ENCODE results near the gene PPP1R1C.

PPP1R1C gene

DNA sequence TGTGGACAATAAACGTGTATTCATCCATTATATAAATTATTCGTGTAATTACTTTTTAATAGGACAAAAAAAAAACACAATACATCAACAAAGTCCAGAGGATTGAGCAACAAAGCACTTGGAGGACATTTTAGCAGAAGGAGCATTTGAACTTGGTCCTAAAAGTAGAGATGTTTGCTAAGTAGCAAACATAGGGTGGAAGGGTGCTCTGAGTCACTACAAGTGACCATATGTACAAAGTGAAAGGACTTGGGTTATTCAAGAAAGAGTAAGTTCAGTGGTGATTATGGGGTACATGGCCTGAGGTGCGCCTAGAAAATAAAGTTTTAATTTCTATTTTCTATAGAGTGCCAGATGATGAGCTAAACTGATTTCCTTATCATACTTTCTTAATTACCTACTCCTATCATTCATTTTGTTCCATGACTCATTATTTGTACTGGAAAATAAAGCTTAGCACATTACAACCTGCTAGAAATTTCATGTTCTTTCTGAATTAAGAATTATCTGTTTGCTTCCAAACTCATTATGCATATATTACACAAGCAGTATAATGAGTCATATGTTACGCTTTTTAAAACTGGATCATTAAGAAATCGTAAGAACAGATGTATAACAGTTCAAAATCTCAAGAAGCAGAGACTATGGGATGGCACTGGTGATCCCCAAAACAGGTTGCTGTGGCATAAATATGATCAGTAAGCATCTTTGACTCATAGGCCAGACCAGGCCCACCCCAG is 13.1 kb upstream of the PPP1R1C start:
- DNase-seq, result no peak

DNA sequence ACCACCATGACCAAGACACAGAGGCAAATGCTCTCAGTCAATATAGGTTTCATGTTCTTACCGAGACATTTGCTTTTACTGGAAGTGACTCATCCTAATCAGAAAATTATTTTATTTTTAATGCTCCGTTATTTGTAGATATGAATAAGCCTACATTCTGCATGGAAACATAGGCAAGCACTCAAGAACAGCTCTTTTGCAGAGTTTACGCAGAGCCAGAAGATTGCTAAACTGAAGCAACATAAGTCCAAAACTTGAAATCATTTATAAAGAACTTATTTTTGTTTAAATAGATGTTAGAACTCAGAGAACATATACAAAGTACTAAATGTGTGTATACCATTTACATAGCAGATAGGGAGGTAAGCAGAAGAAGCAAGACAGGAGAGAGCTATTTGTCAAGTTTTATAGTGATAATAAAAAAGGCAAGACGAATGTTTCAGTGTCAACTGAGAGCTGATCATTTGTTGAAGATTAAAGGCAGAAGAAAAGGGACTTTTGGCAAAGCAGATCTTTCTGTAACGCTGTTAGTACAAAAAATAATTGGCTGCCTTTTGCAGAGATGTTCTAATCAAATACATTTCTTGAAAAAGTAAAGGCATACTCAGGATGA is 12.4 kb upstream of the PPP1R1C start:
- no peak for DNase-seq

DNA sequence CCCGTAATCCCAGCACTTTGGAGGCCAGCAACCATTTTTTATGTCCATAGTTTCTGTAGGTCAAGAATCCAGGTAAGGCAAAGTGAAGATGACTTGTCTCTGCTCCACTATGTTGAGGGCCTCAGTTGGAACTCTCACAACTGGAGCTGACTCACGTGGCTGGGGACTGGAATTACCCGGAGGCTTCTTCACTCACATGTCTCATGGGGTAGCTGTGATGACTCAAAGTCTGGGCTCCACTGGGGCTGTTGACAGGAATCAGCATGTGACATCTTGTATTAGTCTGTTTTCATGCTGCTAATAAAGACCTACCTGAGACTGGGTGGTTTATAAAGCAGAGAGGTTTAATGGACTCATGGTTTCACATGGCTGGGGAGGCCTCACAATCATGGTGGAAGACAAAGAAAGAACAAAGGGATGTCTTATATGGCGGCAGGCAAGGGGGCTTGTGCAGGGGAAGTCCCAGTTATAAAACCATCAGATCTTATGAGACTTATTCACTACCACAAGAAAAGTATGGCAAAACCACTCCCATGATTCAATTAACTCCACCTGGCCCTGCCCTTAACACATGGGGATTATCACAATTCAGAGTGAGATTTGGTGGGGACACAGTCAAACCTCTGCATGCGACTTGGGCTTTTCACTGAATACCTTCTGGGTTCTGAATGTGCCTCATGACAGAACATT is 7.8 kb upstream of the PPP1R1C start:
- no peak for DNase-seq

DNA sequence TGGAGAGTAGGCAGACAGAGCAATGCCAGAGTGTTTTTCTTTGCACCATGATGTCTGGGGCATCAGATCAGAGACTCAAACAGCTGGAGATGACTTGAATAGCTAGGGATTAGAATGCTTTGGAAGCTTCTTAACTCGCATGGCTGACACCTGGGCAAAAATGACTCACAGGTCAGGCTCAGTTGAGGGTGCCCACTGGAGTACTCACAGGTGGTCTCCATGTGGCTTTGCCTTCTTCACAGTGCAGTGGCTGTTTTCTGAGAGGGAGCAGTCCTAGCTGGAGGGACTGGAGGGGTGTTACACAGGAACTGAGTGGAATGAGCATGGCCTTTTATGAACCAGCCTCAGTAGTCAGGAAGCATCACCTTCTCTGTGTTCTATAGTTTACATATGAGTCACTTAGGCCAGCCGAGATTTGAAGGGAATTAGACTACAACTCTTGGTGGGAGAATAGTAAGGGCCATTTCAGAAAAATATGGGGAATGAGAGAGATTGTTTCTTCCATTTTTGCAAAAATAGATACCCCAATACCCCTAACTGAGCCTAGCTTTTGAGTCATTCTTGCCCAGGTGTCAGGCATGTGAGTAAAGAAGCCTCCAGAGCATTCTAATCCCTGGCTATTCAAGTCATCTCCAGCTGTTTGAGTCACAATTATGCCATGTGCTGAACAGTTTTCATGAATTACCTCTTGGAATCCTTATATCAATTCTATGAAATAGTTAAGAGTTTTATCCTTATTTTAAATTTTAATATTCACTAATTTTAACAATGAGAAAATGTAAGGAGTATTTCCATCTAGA is 7.1 kb upstream of the PPP1R1C start:
- DNase-seq, result no peak

DNA sequence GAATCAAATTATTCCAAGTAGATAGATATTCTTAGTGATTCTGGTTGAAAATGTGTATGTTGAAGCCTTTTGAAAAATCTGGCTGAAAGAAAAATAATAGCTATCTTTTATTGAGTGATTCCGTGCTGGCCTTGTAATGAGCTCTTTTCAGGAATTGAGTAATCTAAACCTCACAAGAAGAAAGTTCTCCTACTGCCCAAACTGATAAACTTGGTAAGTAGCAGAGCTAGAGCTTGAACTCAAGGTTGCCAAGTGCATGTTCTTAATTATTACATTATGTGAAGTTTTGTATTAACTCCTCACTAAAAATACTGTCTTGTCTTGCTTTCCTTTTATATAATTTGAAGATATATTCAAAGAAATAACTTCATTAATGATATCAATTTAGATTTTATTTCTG is 1.6 kb upstream of the PPP1R1C start:
- DNase-seq, result no peak

DNA sequence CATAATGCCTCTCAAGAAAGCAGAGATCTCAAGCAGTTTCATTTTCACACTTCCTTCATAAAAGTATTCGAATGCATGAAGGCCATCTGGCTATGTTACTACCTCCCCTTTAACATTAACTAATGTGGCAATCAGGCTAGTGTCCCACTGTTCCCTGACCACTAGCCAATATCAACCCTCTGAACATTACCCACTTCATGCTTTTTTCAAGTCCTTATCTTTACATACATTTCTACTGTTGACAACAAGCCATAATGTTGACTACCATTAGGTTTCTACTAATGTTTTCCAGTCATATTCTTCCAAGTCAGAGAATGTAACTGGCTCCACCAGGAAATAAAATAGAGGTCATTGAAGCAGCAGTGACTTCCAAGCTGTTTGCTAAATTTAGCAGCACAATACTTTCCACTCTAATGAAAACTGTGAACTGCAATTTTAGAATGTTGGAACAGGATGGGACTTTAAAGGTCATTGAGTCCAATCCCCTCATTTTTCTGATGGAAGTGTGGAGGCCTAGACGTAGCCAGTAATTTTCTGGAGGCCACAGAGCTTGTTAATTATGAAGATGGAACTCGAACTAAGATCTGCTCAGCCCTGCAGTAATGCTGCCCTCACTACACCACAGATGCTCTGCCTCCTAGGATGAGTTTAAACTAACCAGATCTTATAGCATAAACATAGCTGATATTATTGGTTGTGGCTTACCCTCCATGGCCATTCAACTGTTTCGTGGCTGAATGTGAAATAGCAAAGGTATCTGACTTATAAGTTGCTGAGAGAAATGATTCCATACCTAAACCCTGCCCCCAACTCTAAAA is 630 bp upstream of the PPP1R1C start:
- DNase-seq, result no peak

DNA sequence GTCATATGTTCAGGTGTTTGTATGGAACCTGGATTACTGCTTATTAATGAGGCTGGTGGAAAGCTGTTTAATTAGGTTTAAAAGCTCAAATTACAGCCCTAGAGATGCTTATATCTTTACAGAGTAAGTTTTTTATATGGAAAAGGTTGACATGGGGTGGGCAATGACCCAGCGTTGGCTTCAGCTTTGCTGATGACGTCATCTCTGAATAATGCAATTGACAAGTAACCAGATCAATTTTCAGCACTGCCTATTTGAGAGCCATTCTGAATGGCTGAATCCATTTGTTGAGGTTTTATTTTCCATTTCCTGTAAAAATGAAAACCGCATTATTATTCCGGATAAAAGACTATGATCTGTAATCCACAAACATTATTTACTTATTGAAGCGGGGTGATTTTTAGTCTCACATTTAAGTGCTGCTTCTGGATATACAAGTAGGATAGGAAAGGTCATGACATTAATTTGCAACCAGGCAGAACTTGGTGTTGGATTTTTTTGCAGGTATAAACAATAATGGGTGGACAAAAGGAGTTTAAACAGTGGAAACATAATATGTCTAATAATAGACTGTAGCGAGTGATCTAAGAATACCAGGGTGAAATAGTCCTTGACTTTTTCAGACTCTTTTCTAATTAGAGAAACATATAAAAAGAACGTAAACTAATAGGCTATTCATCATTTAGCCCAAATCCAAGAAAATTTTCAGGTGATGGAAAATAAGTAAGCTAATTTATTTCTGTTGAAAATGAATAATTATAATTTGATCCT is 2.7 kb downstream of the PPP1R1C start:
- DNase-seq, result no peak

DNA sequence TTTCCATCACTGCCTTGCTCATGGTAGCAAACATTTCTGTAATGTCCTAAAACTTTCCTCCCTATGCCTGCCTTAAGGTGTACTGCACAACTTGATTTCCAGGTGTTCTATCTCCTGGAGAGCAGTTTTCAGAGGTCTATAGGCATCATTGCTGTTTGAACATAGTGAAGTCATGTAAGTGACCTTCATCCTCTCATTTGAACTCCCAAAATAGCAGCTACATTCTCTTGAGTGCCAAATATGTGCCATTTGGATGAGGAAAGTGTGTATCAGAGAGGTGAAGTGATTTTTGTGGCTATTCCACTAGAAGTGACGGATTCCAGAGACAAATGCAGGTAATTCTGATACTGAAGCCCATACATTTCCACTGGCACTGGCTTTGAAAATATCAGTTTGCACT is 3.4 kb downstream of the PPP1R1C start:
- DNase-seq, result no peak

DNA sequence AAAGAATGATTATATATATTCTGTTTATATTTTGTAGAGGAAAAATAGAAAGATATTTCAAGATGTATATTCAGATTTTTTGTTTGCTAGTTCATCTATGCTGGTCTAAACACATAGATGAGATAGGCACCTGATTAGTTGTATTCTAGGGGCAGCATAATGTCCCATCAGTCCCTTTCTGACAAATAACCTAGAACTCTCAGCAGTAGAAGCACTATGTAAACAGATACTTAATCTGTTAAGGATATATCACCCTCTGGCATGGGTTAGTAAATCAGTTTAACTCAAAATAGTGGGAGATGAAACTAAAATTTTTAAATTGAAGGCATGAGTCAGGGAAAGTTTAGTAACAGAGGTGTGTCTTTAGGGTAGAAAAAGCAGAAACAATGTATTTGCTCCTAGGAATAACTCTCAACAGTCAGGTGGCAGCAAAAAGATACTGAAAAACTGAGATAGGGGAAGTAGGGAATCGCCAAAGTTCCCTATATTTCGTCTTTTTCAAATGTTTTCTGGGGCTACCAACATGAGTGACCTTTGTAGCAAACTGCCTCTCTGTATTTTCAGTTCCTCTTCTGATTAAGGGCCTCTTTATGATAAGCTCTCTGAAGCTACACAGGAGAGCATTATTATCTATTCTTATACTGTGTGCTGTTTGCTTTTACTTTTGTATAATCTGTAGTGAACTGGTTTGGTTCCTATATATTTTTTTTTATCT is 5.7 kb downstream of the PPP1R1C start:
- DNase-seq, result no peak

DNA sequence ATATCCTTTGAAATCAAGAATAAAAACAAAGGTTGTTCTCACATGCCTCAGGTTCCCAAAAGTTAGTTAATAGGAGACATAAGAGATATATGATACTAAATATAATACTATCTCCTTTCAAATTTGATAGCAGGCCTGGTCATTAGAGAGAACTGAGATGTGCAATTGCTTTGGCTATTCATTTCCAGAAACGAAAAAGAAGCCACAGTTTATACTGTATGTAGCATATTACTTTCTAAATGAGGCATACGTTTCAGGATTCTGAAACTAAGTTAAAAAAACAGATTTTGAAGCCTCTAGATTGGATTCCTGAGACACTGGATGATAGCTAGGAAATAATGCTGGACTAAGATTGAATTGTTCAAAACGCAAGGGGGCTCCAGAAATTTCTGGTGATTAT is 7.1 kb downstream of the PPP1R1C start:
- DNase-seq, result no peak

DNA sequence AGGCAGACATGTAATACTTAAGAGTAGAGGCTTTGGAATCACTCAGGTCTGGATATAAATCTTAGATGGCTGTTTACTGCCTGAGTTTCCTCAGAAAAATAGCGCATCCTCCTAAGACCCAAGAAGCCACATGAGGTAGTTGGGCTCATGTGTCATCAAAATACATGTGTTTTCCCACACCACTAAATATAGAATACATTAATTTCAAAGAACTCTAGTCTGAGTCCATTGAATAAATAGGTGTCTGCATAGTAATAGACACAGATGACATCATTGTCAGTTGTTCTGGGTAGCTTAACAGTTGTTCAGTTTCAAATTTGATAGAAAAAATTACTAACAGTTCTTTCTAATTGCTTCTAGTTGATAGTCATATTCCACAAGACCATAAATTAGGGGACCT is 9.6 kb downstream of the PPP1R1C start:
- no peak for DNase-seq

DNA sequence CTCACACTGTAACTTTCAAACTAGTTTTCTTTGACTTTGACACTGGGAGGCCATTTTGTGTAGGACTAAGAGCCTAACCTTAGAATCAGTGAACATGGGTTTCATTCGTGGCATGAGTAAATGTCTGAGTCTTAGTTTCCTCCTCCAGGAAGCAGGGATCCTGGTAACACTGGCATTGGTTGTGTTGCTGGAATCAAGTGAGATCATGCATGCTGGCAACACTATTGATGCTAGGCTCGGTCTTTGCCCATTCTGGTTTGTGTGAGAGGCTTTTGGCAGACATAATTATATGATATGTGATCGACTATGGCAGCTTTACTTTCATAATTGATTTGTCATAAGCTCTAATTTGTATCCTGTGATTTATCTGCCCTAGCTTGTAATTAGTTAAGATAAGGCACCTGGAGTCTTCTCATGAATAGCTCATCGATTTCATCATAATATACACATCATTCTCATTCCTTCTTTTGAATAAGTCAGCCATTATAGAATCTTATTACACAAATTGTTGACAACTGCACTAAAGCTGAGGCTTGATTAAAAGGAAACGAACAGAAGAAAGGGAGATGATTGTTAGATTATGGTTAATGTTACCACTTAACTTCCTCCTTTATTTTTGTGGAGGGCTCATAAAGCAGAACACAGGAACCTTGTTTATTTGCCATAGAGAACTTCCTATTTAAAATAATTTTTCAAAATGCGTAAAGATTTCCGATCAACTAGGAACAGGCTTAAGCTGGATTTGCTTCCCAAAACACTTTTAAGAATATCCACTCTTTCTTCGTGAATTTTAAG is 12.6 kb downstream of the PPP1R1C start:
- DNase-seq, result no peak

DNA sequence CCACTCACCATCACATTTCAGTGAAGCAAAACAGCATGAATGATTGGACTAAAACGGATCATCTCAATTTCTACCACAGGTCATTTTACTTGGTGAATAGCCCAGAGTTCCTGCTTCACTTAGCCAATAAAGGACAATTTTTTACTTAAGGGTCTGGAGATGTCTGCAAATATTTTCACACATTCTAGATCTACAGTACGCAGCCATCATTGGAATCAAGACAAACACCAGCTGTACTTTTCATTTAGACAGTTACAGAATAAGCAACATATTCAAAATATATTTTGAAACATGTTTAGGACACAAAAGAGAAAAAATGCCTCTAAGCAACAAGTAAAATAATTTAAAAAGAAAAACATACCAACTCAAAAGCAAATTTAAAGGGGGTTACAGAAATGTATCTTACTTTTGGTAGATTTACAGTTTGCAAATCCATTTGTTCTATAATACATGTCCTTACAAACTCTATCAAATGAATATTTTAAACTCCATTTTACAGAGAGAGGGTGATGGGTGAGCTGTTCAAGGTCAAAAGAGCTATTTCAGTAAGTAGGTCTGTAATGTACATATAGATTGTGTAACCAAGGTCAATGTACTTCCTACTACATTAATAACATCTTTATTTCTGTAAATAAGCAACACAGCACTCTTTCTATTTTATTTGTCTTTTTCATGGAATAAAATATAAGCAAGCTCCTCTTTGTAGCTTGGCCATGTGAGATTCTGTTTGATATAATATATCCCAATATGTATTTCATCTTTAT is 13.4 kb downstream of the PPP1R1C start:
- DNase-seq, result no peak

DNA sequence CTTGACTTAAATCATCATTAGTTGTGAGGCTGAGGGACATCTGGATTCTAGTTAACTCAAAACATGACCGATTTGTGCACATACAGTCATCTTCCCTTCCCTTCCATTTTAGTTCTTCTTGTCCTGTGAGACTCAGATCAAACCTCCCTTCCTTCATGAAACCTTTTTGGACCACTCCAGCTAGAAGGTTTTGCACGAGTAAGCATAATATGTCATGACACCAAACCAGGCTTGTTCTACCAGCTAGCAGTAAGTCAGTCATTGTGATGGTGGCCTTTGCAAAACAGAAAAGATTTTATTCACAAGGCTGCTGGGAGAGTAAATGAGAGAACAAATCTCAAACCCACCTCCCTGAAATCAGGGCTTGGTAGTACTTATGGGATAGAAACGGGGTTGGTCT is 14.3 kb downstream of the PPP1R1C start:
- no peak for DNase-seq

DNA sequence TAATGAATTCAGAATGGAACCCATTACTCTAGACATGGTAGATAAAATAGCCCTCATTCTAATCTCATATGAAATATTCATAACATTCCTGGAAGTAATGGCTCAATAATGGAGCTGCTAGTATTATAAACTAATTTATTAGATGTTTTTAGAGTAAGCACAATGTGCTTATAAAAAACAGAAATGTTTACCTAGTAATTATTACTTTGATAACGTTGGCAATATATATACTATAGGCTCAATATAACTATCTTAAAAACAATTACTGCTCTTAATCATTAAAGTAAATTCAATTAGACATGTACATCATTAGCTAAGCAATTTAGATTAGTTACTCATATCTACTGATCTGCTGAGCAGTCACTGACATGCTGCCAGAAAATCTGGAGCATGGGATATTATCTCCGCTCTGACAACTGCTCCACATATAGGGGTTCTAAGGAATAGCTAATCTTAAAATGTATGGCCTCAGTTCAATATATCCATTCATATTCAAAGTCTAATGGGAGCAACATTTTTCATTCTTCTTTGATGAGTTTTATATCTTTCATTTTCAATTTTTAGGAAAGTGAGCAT is 19.4 kb downstream of the PPP1R1C start:
- DNase-seq, result no peak

DNA sequence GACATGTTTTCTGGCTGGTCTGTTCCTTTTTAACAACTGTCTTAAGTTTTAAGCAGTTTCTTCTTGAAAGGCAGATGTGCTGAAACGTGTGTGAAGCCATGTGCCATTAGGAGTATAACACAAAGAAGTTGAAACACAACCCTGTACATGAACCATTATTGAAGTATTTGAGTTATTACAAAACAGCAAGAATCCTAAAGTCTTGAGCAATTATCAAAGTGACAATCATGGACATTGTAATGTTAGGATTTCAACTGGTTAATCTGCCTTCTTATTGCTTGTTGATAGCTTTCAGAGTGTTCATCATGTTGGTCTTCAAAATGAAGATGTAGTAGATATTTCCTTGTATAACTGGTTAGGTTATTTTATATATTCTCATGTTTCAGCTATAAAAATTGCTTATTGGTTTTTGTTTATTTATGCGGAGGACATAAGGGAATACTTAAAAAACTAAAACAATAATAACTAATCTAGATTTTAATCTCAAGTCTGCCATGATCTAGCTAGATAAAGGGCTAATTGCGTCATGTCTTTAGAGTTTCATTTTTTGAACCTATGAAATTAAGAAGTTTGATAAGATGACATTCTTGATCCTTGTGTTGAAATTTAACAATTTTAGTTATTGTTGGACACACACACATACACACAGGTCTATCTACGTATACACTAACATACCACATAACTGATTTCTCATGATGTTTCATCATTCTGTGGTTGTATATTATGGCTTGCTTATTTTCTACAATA is 21.1 kb downstream of the PPP1R1C start:
- DNase-seq, result no peak

DNA sequence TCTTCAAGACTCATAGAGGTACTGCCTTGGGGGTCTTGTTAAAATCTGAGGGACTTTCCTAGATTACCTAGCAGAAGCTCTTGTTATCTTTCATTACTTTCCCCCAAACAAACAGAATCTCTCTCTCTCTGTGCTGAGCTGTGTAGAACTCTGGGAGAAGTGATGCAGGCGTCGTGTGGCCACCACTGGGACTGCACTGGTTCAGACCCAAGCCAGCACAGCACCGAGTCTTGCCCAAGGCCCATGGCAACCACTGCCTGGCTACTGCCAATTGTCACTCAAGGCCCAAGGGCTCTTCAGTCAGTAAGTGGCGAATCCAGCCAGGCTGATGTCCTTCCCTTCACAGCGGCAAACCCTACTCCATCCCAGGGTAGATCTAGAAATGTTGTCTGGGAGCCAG is 28.6 kb downstream of the PPP1R1C start:
- no peak for DNase-seq
